ENCODE measurements around the gene SLC4A1. TPM values are rescaled to one million over a fixed set of nuclear protein-coding genes. Genes with fewer than 3 reads are reported as not detected.

Gene SLC4A1
- total RNA-seq, 1 donor = not detected

GRCh38 chr17:44221084-44221861 is 46.7 kb downstream of the SLC4A1 start:
- Histone ChIP-seq H3K4me2 (ENCODE audit: insufficient read depth, low read length) (peak overlapping the region; percentile 78), H3K4me1 (ENCODE audit: insufficient read depth, low read length) (peaks cover 38% of the 10 kb centered on the region), H3K36me3 (ENCODE audit: insufficient read depth, low read length) (peaks cover 7% of the 10 kb centered on the region), H3K9me3 (ENCODE audit: low read depth, low read length) (no peaks in the 10 kb centered on the region), H3K27ac (ENCODE audit: low read depth, low read length) (peak overlapping the region; percentile 96), H3K79me2 (ENCODE audit: insufficient read depth, low read length) (peaks cover 25% of the 10 kb centered on the region), H2AFZ (ENCODE audit: low read length) (peak overlapping the region; percentile 87), H4K20me1 (ENCODE audit: insufficient read depth, low read length) (peaks cover 25% of the 10 kb centered on the region), H3K4me3 (ENCODE audit: insufficient read depth, low read length) (peak overlapping the region; percentile 84), H3K27me3 (ENCODE audit: insufficient read depth, low read length) (no peaks in the 10 kb centered on the region)
- TF ChIP-seq CTCF (IDR thresholded peaks at IDR 0.05; ENCODE audit: extremely low read depth, low read depth, low read length) = no peak
- DNase-seq (ENCODE audit: insufficient read length, low spot score, missing footprints) = peak; percentile 94

DNA sequence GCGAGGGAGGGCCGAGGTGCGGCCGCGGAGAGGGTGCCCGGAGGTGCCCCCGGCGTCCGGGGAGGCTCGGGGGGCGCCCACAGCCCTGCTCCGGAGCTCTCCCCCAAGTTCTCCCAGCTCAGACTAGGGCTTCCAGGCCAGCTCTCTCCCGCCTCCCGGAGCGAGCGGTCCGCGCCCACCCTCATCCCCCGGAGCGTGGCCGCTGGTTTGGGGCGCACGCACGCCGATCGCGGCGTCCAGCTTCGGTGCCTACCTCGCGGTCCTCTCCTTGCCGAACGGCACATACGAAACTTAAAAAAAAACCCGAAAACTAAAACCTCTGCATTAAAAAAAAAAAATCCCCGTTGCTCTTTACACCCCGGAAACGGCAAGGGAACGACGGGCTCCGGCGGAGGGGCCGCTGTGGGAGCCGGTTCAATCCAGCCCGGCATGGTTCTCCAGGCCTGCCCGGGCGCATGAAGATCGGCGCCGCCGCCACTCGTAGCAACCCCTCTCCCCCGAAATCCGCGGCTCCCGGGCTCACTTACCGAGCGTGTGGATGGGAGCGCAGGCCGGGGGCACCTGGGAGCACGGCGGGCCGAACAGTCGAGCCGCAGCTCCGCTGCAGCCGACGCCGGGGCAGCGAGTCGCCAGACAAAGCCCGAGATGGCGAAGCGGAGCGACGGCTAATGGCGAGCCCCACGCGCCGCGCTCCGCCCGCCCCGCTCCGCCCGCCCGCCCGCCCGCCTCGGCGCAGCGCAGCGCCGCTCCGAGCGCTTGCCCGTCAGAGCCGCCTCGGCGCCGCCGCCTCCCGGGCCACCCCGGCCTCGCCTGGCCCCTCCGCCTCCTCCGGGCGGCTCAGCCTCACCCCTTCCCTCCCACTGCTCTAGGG is 47.5 kb downstream of the SLC4A1 start:
- peak overlapping the region; percentile 63 for H3K27ac ChIP-seq (ENCODE audit: low read depth, low read length)
- no peak for TF ChIP-seq CTCF (IDR thresholded peaks at IDR 0.05; ENCODE audit: extremely low read depth, low read depth, low read length)
- H3K4me2 ChIP-seq (ENCODE audit: insufficient read depth, low read length) = peak overlapping the region; percentile 78
- peak overlapping the region; percentile 84 for H3K4me3 ChIP-seq (ENCODE audit: insufficient read depth, low read length)
- peaks cover 33% of the 10 kb centered on the region for H3K79me2 ChIP-seq (ENCODE audit: insufficient read depth, low read length)
- no peaks in the 10 kb centered on the region for H3K9me3 ChIP-seq (ENCODE audit: low read depth, low read length)
- peaks cover 38% of the 10 kb centered on the region for H3K4me1 ChIP-seq (ENCODE audit: insufficient read depth, low read length)
- no peak overlapping the region for H2AFZ ChIP-seq (ENCODE audit: low read length)
- peaks cover 15% of the 10 kb centered on the region for H3K36me3 ChIP-seq (ENCODE audit: insufficient read depth, low read length)
- peak; percentile 93 for DNase-seq (ENCODE audit: insufficient read length, low spot score, missing footprints)
- H4K20me1 ChIP-seq (ENCODE audit: insufficient read depth, low read length) = peaks cover 30% of the 10 kb centered on the region
- H3K27me3 ChIP-seq (ENCODE audit: insufficient read depth, low read length) = no peaks in the 10 kb centered on the region

DNA sequence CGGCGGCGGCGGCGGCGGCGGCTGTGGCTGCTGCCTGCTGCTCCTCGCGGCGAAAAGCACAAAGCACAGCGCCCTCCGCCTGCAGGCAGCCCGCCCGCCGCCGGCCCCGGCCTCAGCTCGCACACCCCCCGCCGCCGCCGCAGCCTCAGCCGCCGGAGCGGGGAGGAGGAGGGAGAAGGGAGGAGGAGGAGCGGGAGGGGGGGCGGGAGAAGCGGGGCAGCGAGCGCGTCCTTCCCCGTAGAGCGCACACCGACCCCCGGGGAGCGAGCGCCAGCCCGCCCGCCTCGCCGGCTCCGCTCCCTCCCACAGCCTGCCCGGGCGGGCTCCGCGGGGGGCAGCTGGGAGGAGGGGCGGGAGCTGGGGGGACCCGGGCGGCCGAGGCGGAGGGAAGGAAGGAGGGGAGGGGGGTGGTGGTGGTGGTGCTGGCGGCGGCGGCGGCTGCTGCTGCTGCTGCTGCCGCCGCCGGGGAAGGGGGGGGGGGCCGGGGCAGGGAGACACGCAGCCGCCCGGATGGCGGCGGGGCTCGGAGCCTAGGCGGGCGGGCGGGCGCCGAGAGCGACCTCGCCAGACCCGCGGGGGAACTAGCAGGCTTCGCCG is 48.2 kb downstream of the SLC4A1 start, which contains the start of gene UBTF:
Gene UBTF (minus strand): TSS at position 60 of the 597 bp plus-strand sequence. CDS start 1,446 bp downstream, outside the sequence.
- Histone ChIP-seq H3K9me3 (ENCODE audit: low read depth, low read length) (no peaks in the 10 kb centered on the region), H4K20me1 (ENCODE audit: insufficient read depth, low read length) (peaks cover 33% of the 10 kb centered on the region), H2AFZ (ENCODE audit: low read length) (no peak within 1 kb of the TSS), H3K79me2 (ENCODE audit: insufficient read depth, low read length) (peaks cover 34% of the 10 kb centered on the region), H3K27ac (ENCODE audit: low read depth, low read length) (peak within 1 kb of the TSS; percentile 70), H3K36me3 (ENCODE audit: insufficient read depth, low read length) (peaks cover 22% of the 10 kb centered on the region), H3K4me2 (ENCODE audit: insufficient read depth, low read length) (peak within 1 kb of the TSS; percentile 76), H3K4me3 (ENCODE audit: insufficient read depth, low read length) (peak within 1 kb of the TSS; percentile 84), H3K27me3 (ENCODE audit: insufficient read depth, low read length) (no peaks in the 10 kb centered on the region), H3K4me1 (ENCODE audit: insufficient read depth, low read length) (peaks cover 38% of the 10 kb centered on the region)
- TF ChIP-seq CTCF (IDR thresholded peaks at IDR 0.05; ENCODE audit: extremely low read depth, low read depth, low read length) = no peak
- peak; percentile 88 for DNase-seq (ENCODE audit: insufficient read length, low spot score, missing footprints)
